ENCODE measurements around the gene TEDC1. TPM values are rescaled to one million over a fixed set of nuclear protein-coding genes. Genes with fewer than 3 reads are reported as not detected.

The TEDC1 gene
- polyA plus RNA-seq, 1 donor (not counting 4 experiments of a cell fraction or from before 2014, with no cell fraction given) = 5.0 TPM

DNA sequence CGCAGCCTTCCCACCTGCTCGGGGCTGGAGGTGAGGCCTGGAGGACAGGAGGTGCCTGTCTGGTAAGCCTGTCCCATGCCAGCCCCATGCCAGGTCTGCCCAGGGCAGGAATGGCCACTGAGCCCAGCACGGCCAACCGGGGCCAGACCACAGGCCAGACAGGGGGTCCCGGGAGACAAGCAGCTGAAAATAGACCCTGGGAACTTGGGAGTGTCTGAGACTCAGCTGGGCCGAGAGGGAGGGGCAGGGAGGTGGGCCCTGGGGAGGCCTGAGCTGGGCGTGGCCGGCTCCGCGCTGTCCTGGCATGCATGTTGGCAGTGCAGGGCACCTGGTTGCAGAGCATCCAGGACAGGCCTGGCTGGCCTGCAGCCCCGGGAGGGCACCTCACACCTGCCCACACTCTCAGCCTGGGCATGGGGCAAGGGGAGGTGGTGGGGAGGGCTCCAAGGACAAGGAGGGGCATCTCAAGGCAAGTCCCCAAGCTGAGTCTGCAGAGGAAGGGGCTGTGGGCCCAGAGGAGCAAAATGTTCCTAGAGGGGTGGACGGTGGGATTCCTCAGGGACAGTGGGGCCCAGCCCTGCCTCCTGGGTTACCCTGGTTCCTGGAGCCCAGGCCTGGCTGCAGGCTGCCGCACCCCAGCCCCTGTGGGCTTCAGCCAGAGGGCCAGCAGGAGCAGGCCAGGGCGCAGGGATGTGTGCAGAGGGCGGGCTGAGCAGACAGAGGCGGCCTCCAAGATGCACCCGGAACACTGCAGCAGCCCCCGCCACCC lies 7.6 kb upstream of the TEDC1 start:
- no peak for FAIRE-seq

GRCh38 chr14:105484069-105484996 lies 6.7 kb upstream of the TEDC1 start:
- peaks cover 35% of the 10 kb centered on the region for H3K27me3 ChIP-seq (ENCODE audit: control insufficient read depth, extremely low read depth, insufficient read depth, low read length)
- H2AFZ ChIP-seq (ENCODE audit: control insufficient read depth, low read length) = no peak overlapping the region
- peaks cover 38% of the 10 kb centered on the region for H3K4me1 ChIP-seq (ENCODE audit: control insufficient read depth, extremely low read depth, insufficient read depth, low read length)
- H3K79me2 ChIP-seq (ENCODE audit: control insufficient read depth, insufficient read depth, low read length) = no peaks in the 10 kb centered on the region
- dilution Hi-C loops (cut with MboI; ENCODE audit: extremely low pct_ligation_motif_present, low sequenced_read_pairs) = no loop called here
- H3K4me2 ChIP-seq (ENCODE audit: control insufficient read depth, extremely low read depth, insufficient read depth, low read depth, low read length) = no peak overlapping the region
- H3K9me1 ChIP-seq (ENCODE audit: control insufficient read depth, extremely low read depth, insufficient read depth, low read length) = no peaks in the 10 kb centered on the region
- H3K27ac ChIP-seq (ENCODE audit: control insufficient read depth, insufficient read depth, low read length) = no peak overlapping the region
- no peak for TF ChIP-seq EZH2 (IDR thresholded peaks at IDR 0.05; ENCODE audit: low read length)
- TF ChIP-seq, protein P1, sequence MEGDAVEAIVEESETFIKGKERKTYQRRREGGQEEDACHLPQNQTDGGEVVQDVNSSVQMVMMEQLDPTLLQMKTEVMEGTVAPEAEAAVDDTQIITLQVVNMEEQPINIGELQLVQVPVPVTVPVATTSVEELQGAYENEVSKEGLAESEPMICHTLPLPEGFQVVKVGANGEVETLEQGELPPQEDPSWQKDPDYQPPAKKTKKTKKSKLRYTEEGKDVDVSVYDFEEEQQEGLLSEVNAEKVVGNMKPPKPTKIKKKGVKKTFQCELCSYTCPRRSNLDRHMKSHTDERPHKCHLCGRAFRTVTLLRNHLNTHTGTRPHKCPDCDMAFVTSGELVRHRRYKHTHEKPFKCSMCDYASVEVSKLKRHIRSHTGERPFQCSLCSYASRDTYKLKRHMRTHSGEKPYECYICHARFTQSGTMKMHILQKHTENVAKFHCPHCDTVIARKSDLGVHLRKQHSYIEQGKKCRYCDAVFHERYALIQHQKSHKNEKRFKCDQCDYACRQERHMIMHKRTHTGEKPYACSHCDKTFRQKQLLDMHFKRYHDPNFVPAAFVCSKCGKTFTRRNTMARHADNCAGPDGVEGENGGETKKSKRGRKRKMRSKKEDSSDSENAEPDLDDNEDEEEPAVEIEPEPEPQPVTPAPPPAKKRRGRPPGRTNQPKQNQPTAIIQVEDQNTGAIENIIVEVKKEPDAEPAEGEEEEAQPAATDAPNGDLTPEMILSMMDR (optimal IDR thresholded peaks at IDR 0.05 in 1 of 3, IDR thresholded peaks at IDR 0.05 in 1 of 3, conservative IDR thresholded peaks at IDR 0.05 in 1 of 3; ENCODE audit: extremely low read depth in 1 of 3, insufficient read depth in 2 of 3, low read length in 3 of 3) = no peak
- H3K9me3 ChIP-seq (ENCODE audit: control insufficient read depth, low read depth, low read length) = no peaks in the 10 kb centered on the region
- no peaks in the 10 kb centered on the region for H3K36me3 ChIP-seq (ENCODE audit: control insufficient read depth in 2 of 2, extremely low read depth in 1 of 2, insufficient read depth in 2 of 2, low read length in 2 of 2)
- FAIRE-seq (no peak), DNase-seq (ENCODE audit: low read depth, low spot score) (no peak)
- no peak overlapping the region for H3K9ac ChIP-seq (ENCODE audit: control insufficient read depth, extremely low read depth, insufficient read depth, low read length)
- no peak overlapping the region for H3K4me3 ChIP-seq (ENCODE audit: control insufficient read depth in 2 of 3, extremely low read depth in 1 of 3, insufficient read depth in 2 of 3, low read depth in 1 of 3, low read length in 3 of 3)
- H4K20me1 ChIP-seq (ENCODE audit: control insufficient read depth, extremely low read depth, insufficient read depth, low read length) = no peaks in the 10 kb centered on the region

More for the DNA sequence above, 7.6 kb upstream of the TEDC1 start:
- H2AFZ ChIP-seq (ENCODE audit: control insufficient read depth, low read length) = no peak overlapping the region
- no peaks in the 10 kb centered on the region for H3K36me3 ChIP-seq (ENCODE audit: control insufficient read depth in 2 of 2, extremely low read depth in 1 of 2, insufficient read depth in 2 of 2, low read length in 2 of 2)
- H3K9ac ChIP-seq (ENCODE audit: control insufficient read depth, extremely low read depth, insufficient read depth, low read length) = peak overlapping the region; percentile 8
- H4K20me1 ChIP-seq (ENCODE audit: control insufficient read depth, extremely low read depth, insufficient read depth, low read length) = no peaks in the 10 kb centered on the region
- dilution Hi-C loops (cut with MboI; ENCODE audit: extremely low pct_ligation_motif_present, low sequenced_read_pairs) = no loop called here
- no peaks in the 10 kb centered on the region for H3K9me1 ChIP-seq (ENCODE audit: control insufficient read depth, extremely low read depth, insufficient read depth, low read length)
- H3K79me2 ChIP-seq (ENCODE audit: control insufficient read depth, insufficient read depth, low read length) = no peaks in the 10 kb centered on the region
- no peak overlapping the region for H3K4me2 ChIP-seq (ENCODE audit: control insufficient read depth, extremely low read depth, insufficient read depth, low read depth, low read length)
- peaks cover 35% of the 10 kb centered on the region for H3K27me3 ChIP-seq (ENCODE audit: control insufficient read depth, extremely low read depth, insufficient read depth, low read length)
- TF ChIP-seq, protein P1 (optimal IDR thresholded peaks at IDR 0.05 in 1 of 3, IDR thresholded peaks at IDR 0.05 in 1 of 3, conservative IDR thresholded peaks at IDR 0.05 in 1 of 3; ENCODE audit: extremely low read depth in 1 of 3, insufficient read depth in 2 of 3, low read length in 3 of 3) = no peak
- TF ChIP-seq EZH2 (IDR thresholded peaks at IDR 0.05; ENCODE audit: low read length) = no peak
- peaks cover 35% of the 10 kb centered on the region for H3K4me1 ChIP-seq (ENCODE audit: control insufficient read depth, extremely low read depth, insufficient read depth, low read length)
- H3K27ac ChIP-seq (ENCODE audit: control insufficient read depth, insufficient read depth, low read length) = no peak overlapping the region
- no peaks in the 10 kb centered on the region for H3K9me3 ChIP-seq (ENCODE audit: control insufficient read depth, low read depth, low read length)
- H3K4me3 ChIP-seq (ENCODE audit: control insufficient read depth in 2 of 3, extremely low read depth in 1 of 3, insufficient read depth in 2 of 3, low read depth in 1 of 3, low read length in 3 of 3) = no peak overlapping the region
- no peak for DNase-seq (ENCODE audit: low read depth, low spot score)

Data from keratinocyte (primary cell).